Trophoblast cell (in vitro differentiated cells and primary cell): Measurements from ENCODE around the gene CDH15.

Experiments
- DNase-seq, 2 donors: peaks; one replicate each; pipeline ENCODE4 v3.0.0-alpha.2; 2016
- H2AFZ ChIP-seq: 2 replicates; pipeline ENCODE4 v1.6.1; 2013; ENCODE audit warnings: low read length, moderate library complexity, mild to moderate bottlenecking; ENCODE audit not compliant: insufficient read depth, poor library complexity
- H2AK5ac ChIP-seq: 2 replicates; pipeline ENCODE4 v1.6.1; 2013; ENCODE audit warnings: mild to moderate bottlenecking, low read length
- H2BK120ac ChIP-seq: 2 replicates; pipeline ENCODE4 v1.6.1; 2013; ENCODE audit warnings: low read length, mild to moderate bottlenecking, moderate library complexity; ENCODE audit not compliant: insufficient read depth, poor library complexity
- H2BK12ac ChIP-seq: 2 replicates; pipeline ENCODE4 v1.6.1; 2013; ENCODE audit warnings: mild to moderate bottlenecking, low read length, moderate library complexity
- H2BK5ac ChIP-seq: 2 replicates; pipeline ENCODE4 v1.6.1; 2013; ENCODE audit warnings: low read length, low read depth, moderate library complexity, mild to moderate bottlenecking; ENCODE audit not compliant: poor library complexity
- H3K14ac ChIP-seq: 2 replicates; pipeline ENCODE4 v1.6.1; 2013; ENCODE audit warnings: mild to moderate bottlenecking, low read length
- H3K18ac ChIP-seq: 2 replicates; pipeline ENCODE4 v1.6.1; 2013; ENCODE audit warnings: mild to moderate bottlenecking, low read length
- H3K23ac ChIP-seq: 2 replicates; pipeline ENCODE4 v1.6.1; 2013; ENCODE audit warnings: low read length
- H3K27ac ChIP-seq: 2 replicates; pipeline ENCODE4 v1.5.1; 2013; ENCODE audit warnings: low read depth, mild to moderate bottlenecking, inconsistent platforms, low read length, moderate library complexity
- H3K27me3 ChIP-seq: 2 replicates; pipeline ENCODE4 v1.6.1; 2013; ENCODE audit warnings: inconsistent platforms, mild to moderate bottlenecking, low read length, moderate library complexity; ENCODE audit not compliant: insufficient read depth
- H3K36me3 ChIP-seq, 2 experiments: 1 replicate in 1 of 2; 2 replicates in 1 of 2; pipeline ENCODE4 v1.6.1; 2013; ENCODE audit warnings: low read length in 2 of 2, mild to moderate bottlenecking in 2 of 2, moderate library complexity in 1 of 2; ENCODE audit not compliant: insufficient read depth in 2 of 2, control insufficient read depth in 1 of 2
- H3K4ac ChIP-seq: 2 replicates; pipeline ENCODE4 v1.6.1; 2013; ENCODE audit warnings: low read depth, mild to moderate bottlenecking, low read length, moderate library complexity
- H3K4me1 ChIP-seq, 2 experiments: 1 replicate in 1 of 2; 2 replicates in 1 of 2; pipeline ENCODE4 v1.6.1; 2013; ENCODE audit warnings: low read length in 2 of 2, mild to moderate bottlenecking in 2 of 2, moderate library complexity in 1 of 2; ENCODE audit not compliant: insufficient read depth in 2 of 2, control insufficient read depth in 1 of 2
- H3K4me2 ChIP-seq: 2 replicates; pipeline ENCODE4 v1.6.1; 2013; ENCODE audit warnings: inconsistent platforms, mild to moderate bottlenecking, low read length, moderate library complexity
- H3K4me3 ChIP-seq: 2 replicates; pipeline ENCODE4 v1.5.1; 2013; ENCODE audit warnings: mild to moderate bottlenecking, low read depth, low read length, inconsistent platforms
- H3K79me1 ChIP-seq: one replicate; pipeline ENCODE4 v1.6.1; 2013; ENCODE audit warnings: low read length
- H3K79me2 ChIP-seq: 2 replicates; pipeline ENCODE4 v1.6.1; 2013; ENCODE audit warnings: low read length, mild to moderate bottlenecking; ENCODE audit not compliant: control insufficient read depth, insufficient read depth, poor library complexity
- H3K9ac ChIP-seq: 2 replicates; pipeline ENCODE4 v1.6.1; 2013; ENCODE audit warnings: mild to moderate bottlenecking, low read length
- H3K9me3 ChIP-seq: 2 replicates; pipeline ENCODE4 v1.6.1; 2013; ENCODE audit warnings: low read depth, mild to moderate bottlenecking, control low read depth, inconsistent platforms, low read length; ENCODE audit not compliant: insufficient read depth
- H4K12ac ChIP-seq: 2 replicates; pipeline ENCODE4 v1.6.1; 2013; ENCODE audit warnings: low read depth, mild to moderate bottlenecking, low read length, moderate library complexity
- H4K8ac ChIP-seq: 2 replicates; pipeline ENCODE4 v1.6.1; 2013; ENCODE audit warnings: low read depth, mild to moderate bottlenecking, low read length, moderate library complexity
- H4K91ac ChIP-seq: one replicate; pipeline ENCODE4 v1.6.1; 2013; ENCODE audit warnings: low read depth, mild to moderate bottlenecking, low read length, moderate library complexity
- WGBS: extraction: QIAGEN DNeasy Blood & Tissue Kit; methylation state at CpG from one replicate; pipeline ENCODE4 v1.1.7; 2013; ENCODE audit warnings: missing lambda C conversion rate; ENCODE audit not compliant: insufficient read length, insufficient coverage; ENCODE audit errors: extremely low coverage; 5-methylcytosine and 5-hydroxymethylcytosine counted together

Gene CDH15

GRCh38 chr16:89172528-89173173 is 1.1 kb downstream of the CDH15 start:
- Histone ChIP-seq H3K14ac (no peak overlapping the region), H3K9me3 (peaks cover 3% of the 10 kb centered on the region), H3K79me2 (no peaks in the 10 kb centered on the region), H2AFZ (no peak overlapping the region), H3K4me2 (no peak overlapping the region), H3K18ac (no peak overlapping the region), H3K36me3 (no peaks in the 10 kb centered on the region), H3K4me3 (no peak overlapping the region), H3K79me1 (no peaks in the 10 kb centered on the region), H3K27me3 (peaks cover 9% of the 10 kb centered on the region), H3K27ac (no peak overlapping the region), H2BK12ac (no peak overlapping the region), H4K12ac (no peak overlapping the region), H3K9ac (no peak overlapping the region), H4K8ac (no peak overlapping the region), H4K91ac (no peak overlapping the region), H2BK120ac (no peak overlapping the region), H2AK5ac (no peak overlapping the region), H3K4ac (no peak overlapping the region), H3K4me1 (peaks cover 2 to 8% of the 10 kb centered on the region in 2 experiments), H2BK5ac (no peak overlapping the region), H3K23ac (no peak overlapping the region)
- WGBS = no CpG with 5 or more reads among the region's 13 CpGs
- DNase-seq = no peak

GRCh38 chr16:89173174-89173921 is 1.8 kb downstream of the CDH15 start:
- H2AFZ ChIP-seq = no peak overlapping the region
- H3K9me3 ChIP-seq = peaks cover 2% of the 10 kb centered on the region

GRCh38 chr16:89174055-89174827 is 2.7 kb downstream of the CDH15 start:
- Histone ChIP-seq H3K4me1 (peaks cover 2 to 8% of the 10 kb centered on the region in 2 experiments), H3K27ac (no peak overlapping the region), H4K91ac (no peak overlapping the region), H3K79me2 (no peaks in the 10 kb centered on the region), H3K9ac (no peak overlapping the region), H3K4ac (no peak overlapping the region), H4K8ac (no peak overlapping the region), H3K27me3 (peaks cover 9% of the 10 kb centered on the region), H3K4me3 (no peak overlapping the region), H3K9me3 (peaks cover 6% of the 10 kb centered on the region), H3K79me1 (no peaks in the 10 kb centered on the region), H3K4me2 (no peak overlapping the region), H2BK5ac (no peak overlapping the region), H3K18ac (no peak overlapping the region), H3K36me3 (no peaks in the 10 kb centered on the region), H3K23ac (no peak overlapping the region), H2BK12ac (no peak overlapping the region), H2BK120ac (no peak overlapping the region), H2AFZ (no peak overlapping the region), H2AK5ac (no peak overlapping the region), H3K14ac (no peak overlapping the region), H4K12ac (no peak overlapping the region)
- no CpG with 5 or more reads among the region's 23 CpGs for WGBS
- DNase-seq = no peak

More at GRCh38 chr16:89173174-89173921, 1.8 kb downstream of the CDH15 start:
- Histone ChIP-seq H3K4me3 (no peak overlapping the region), H3K4me1 (peaks cover 2 to 8% of the 10 kb centered on the region in 2 experiments), H3K4ac (no peak overlapping the region), H2BK5ac (no peak overlapping the region), H2BK12ac (no peak overlapping the region), H4K91ac (no peak overlapping the region), H2BK120ac (no peak overlapping the region), H3K4me2 (no peak overlapping the region), H2AK5ac (no peak overlapping the region), H3K9ac (no peak overlapping the region), H4K12ac (no peak overlapping the region), H4K8ac (no peak overlapping the region), H3K14ac (no peak overlapping the region), H3K79me2 (no peaks in the 10 kb centered on the region), H3K79me1 (no peaks in the 10 kb centered on the region), H3K23ac (no peak overlapping the region), H3K27ac (no peak overlapping the region), H3K27me3 (peaks cover 9% of the 10 kb centered on the region), H3K18ac (no peak overlapping the region), H3K36me3 (no peaks in the 10 kb centered on the region)
- DNase-seq = no peak
- no CpG with 5 or more reads among the region's 11 CpGs for WGBS

GRCh38 chr16:89174877-89175276 is 3.3 kb downstream of the CDH15 start:
- no peak overlapping the region for H2AFZ ChIP-seq
- H4K8ac ChIP-seq = no peak overlapping the region
- no peak overlapping the region for H2BK120ac ChIP-seq
- no peak overlapping the region for H3K9ac ChIP-seq
- H3K18ac ChIP-seq = no peak overlapping the region
- no peak overlapping the region for H2BK12ac ChIP-seq
- no peak overlapping the region for H3K27ac ChIP-seq
- no peak for DNase-seq
- H3K4me2 ChIP-seq = no peak overlapping the region
- no peak overlapping the region for H2BK5ac ChIP-seq
- H3K36me3 ChIP-seq = no peaks in the 10 kb centered on the region
- H4K91ac ChIP-seq = no peak overlapping the region
- no peak overlapping the region for H3K23ac ChIP-seq
- H3K27me3 ChIP-seq = peaks cover 6% of the 10 kb centered on the region
- H2AK5ac ChIP-seq = no peak overlapping the region
- H3K79me2 ChIP-seq = no peaks in the 10 kb centered on the region
- H3K4ac ChIP-seq = no peak overlapping the region
- H4K12ac ChIP-seq = no peak overlapping the region
- no peaks in the 10 kb centered on the region for H3K79me1 ChIP-seq
- H3K4me3 ChIP-seq = no peak overlapping the region
- no CpG with 5 or more reads among the region's 14 CpGs for WGBS
- peaks cover 2 to 8% of the 10 kb centered on the region in 2 experiments for H3K4me1 ChIP-seq
- peaks cover 9% of the 10 kb centered on the region for H3K9me3 ChIP-seq
- H3K14ac ChIP-seq = no peak overlapping the region
